Thyroid gland (tissue), 4 donors: ENCODE data around the gene CNTFR. TPM values are rescaled to one million over a fixed set of nuclear protein-coding genes. Genes with fewer than 3 reads are reported as not detected.

ENCODE experiments used
- DNase-seq, 2 donors: peaks; one replicate each; pipeline ENCODE4 v3.0.0-alpha.2; 2019
- H3K27ac ChIP-seq, 3 donors: fragments of 200-600 bp; sonication (generic); 1 replicate in 2 of 3; 2 replicates in 1 of 3; pipeline ENCODE4 v1.5.1; 2016 to 2019; ENCODE audit warnings: mild to moderate bottlenecking in 1 of 3, moderate library complexity in 1 of 3
- H3K27me3 ChIP-seq: fragments of 200-600 bp; sonication (generic); one replicate; pipeline ENCODE4 v1.5.1; 2019
- H3K36me3 ChIP-seq, 2 donors: fragments of 200-600 bp; sonication (generic); one replicate each; pipeline ENCODE4 v1.5.1; 2016 to 2019
- H3K4me1 ChIP-seq, 2 donors: fragments of 200-600 bp; sonication (generic); one replicate each; pipeline ENCODE4 v1.5.1; 2017 to 2019
- H3K4me3 ChIP-seq, 3 donors: fragments of 200-600 bp; sonication (generic); replicated peaks in 1 of 3; 1 replicate in 2 of 3; 2 replicates in 1 of 3; pipeline ENCODE4 v1.5.1; 2016; ENCODE audit warnings: mild to moderate bottlenecking in 1 of 3
- H3K9me3 ChIP-seq: fragments of 200-600 bp; sonication (generic); one replicate; pipeline ENCODE4 v1.5.1; 2017
- POLR2A ChIP-seq, 2 donors: fragments of 450-650 bp; IDR thresholded peaks; one replicate each; pipeline ENCODE4 v1.6.1; 2017; ENCODE audit warnings: antibody characterized with exemption in 2 of 2, mild to moderate bottlenecking in 2 of 2, moderate library complexity in 1 of 2
- WGBS, 2 donors: methylation state at CpG; one replicate each; pipeline ENCODE4 v1.1.5; 2017; 5-methylcytosine and 5-hydroxymethylcytosine counted together
- intact Hi-C: fragments of 100-400 bp; cut with DNase I; formaldehyde crosslinking; loops from one replicate; pipeline ENCODE4 v1.15.1; 2023
- total RNA-seq, 4 donors: library from RNA; depleted of rRNA; stranded (reverse); fragments of >200 nt; gene quantifications; one replicate each; pipeline ENCODE4 v1.2.3, GENCODE V29; 2016
- TF ChIP-seq, protein P1 (sequence below), 6 experiments: fragments of 200-600 bp in 3 of 6; fragments of 450-650 bp in 3 of 6; sonication (generic) in 3 of 6; IDR thresholded peaks; one replicate each; pipeline ENCODE4 v1.5.1; 2016 to 2019; ENCODE audit warnings: antibody characterized with exemption in 6 of 6, mild to moderate bottlenecking in 2 of 6, inconsistent platforms in 1 of 6, moderate library complexity in 1 of 6

CNTFR gene
- total RNA-seq, 4 donors from 2014 or later: 8.6 to 17.3 (median 14.1) TPM

GRCh38 chr9:34575241-34575640, 14.3 kb downstream of the CNTFR start:
- H3K4me3 ChIP-seq: no peak overlapping the region
- intact Hi-C loops: no loop called here
- H3K27me3 ChIP-seq: peaks cover 7% of the 10 kb centered on the region
- DNase-seq: no peak
- H3K36me3 ChIP-seq: no peaks in the 10 kb centered on the region
- WGBS, 2 donors: 62 to 75% methylated on average over 8 of the region's 8 CpGs
- no peaks in the 10 kb centered on the region for H3K9me3 ChIP-seq
- TF ChIP-seq, protein P1, sequence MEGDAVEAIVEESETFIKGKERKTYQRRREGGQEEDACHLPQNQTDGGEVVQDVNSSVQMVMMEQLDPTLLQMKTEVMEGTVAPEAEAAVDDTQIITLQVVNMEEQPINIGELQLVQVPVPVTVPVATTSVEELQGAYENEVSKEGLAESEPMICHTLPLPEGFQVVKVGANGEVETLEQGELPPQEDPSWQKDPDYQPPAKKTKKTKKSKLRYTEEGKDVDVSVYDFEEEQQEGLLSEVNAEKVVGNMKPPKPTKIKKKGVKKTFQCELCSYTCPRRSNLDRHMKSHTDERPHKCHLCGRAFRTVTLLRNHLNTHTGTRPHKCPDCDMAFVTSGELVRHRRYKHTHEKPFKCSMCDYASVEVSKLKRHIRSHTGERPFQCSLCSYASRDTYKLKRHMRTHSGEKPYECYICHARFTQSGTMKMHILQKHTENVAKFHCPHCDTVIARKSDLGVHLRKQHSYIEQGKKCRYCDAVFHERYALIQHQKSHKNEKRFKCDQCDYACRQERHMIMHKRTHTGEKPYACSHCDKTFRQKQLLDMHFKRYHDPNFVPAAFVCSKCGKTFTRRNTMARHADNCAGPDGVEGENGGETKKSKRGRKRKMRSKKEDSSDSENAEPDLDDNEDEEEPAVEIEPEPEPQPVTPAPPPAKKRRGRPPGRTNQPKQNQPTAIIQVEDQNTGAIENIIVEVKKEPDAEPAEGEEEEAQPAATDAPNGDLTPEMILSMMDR (IDR thresholded peaks at IDR 0.05): no peak
- no peak for TF ChIP-seq POLR2A (IDR thresholded peaks at IDR 0.05)
- H3K27ac ChIP-seq: no peak overlapping the region
- H3K4me1 ChIP-seq: peaks cover 0 to 13% of the 10 kb centered on the region in 2 donors

GRCh38 chr9:34574571-34574970, 15.0 kb downstream of the CNTFR start:
- H3K4me1 ChIP-seq: peaks cover 0 to 13% of the 10 kb centered on the region in 2 donors
- peaks cover 3% of the 10 kb centered on the region for H3K27me3 ChIP-seq

GRCh38 chr9:34573599-34574325, 15.8 kb downstream of the CNTFR start:
- Histone ChIP-seq H3K27me3 (peaks cover 3% of the 10 kb centered on the region), H3K4me3 (no peak overlapping the region), H3K36me3 (no peaks in the 10 kb centered on the region), H3K4me1 (peaks cover 0 to 13% of the 10 kb centered on the region in 2 donors), H3K9me3 (no peaks in the 10 kb centered on the region), H3K27ac (no peak overlapping the region)
- no peak for DNase-seq
- intact Hi-C loops: no loop called here
- WGBS, 2 donors: 85 to 86% methylated on average over 13 to 17 of the region's 17 CpGs
- TF ChIP-seq, protein P1 (IDR thresholded peaks at IDR 0.05): no peak
- TF ChIP-seq POLR2A (IDR thresholded peaks at IDR 0.05): no peak

More at GRCh38 chr9:34574571-34574970, 15.0 kb downstream of the CNTFR start:
- Histone ChIP-seq H3K9me3 (no peaks in the 10 kb centered on the region), H3K36me3 (no peaks in the 10 kb centered on the region), H3K27ac (no peak overlapping the region), H3K4me3 (no peak overlapping the region)
- WGBS, 2 donors: 91 to 96% methylated on average over 10 to 12 of the region's 12 CpGs
- intact Hi-C loops: no loop called here
- TF ChIP-seq, protein P1 (IDR thresholded peaks at IDR 0.05): no peak
- no peak for TF ChIP-seq POLR2A (IDR thresholded peaks at IDR 0.05)
- DNase-seq: no peak

DNA sequence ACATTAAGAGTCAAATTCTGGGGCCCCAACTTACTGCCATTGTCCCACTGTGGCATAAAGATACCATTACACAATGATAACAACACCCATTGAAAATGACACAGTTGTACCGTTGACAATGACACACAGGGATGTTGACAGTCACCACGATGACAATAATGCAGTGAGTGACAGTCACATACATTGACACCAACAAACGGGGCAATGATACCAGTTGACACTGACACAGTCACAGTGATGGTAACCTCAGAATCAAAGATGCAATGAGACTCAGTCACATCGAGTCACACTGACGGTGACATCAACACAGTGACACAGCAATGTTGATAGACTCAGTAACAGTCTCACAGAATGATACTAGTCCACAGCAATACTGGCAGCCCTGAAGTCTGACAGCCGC, 16.9 kb downstream of the CNTFR start:
- 93 to 96% methylated on average over 6 of the region's 6 CpGs for WGBS, 2 donors
- no peaks in the 10 kb centered on the region for H3K27me3 ChIP-seq
- no peak for DNase-seq
- no peak overlapping the region for H3K4me3 ChIP-seq
- H3K27ac ChIP-seq: no peak overlapping the region
- H3K36me3 ChIP-seq: no peaks in the 10 kb centered on the region
- H3K9me3 ChIP-seq: no peaks in the 10 kb centered on the region
- TF ChIP-seq, protein P1 (IDR thresholded peaks at IDR 0.05): no peak
- TF ChIP-seq POLR2A (IDR thresholded peaks at IDR 0.05): no peak
- intact Hi-C loops: no loop called here
- peaks cover 0 to 4% of the 10 kb centered on the region in 2 donors for H3K4me1 ChIP-seq

DNA sequence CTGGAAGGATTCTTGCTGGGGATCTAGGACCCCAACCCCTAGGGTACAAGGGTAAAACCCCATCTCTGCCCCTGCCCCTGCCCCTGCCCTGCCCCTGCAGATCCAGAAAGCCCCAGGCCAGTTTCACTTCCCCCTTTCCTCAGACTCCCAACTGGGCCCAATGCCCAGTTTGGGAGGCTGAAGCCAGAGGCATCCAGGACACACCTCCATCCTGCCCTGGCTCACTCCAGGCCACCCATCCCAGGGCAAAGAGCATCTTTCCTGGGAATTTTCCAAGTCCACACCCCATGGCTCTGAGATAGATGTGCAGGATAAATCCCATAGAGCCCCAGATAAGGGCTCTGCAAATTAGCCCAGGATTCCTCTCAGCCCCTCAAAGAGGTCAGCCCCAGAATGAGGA, 17.4 kb downstream of the CNTFR start:
- H3K36me3 ChIP-seq: no peaks in the 10 kb centered on the region
- H3K4me3 ChIP-seq: no peak overlapping the region
- no peaks in the 10 kb centered on the region for H3K27me3 ChIP-seq
- no peak for TF ChIP-seq POLR2A (IDR thresholded peaks at IDR 0.05)
- TF ChIP-seq, protein P1 (IDR thresholded peaks at IDR 0.05): no peak
- intact Hi-C loops: no loop called here
- no peaks in the 10 kb centered on the region for H3K9me3 ChIP-seq
- no peak overlapping the region for H3K27ac ChIP-seq
- H3K4me1 ChIP-seq: peaks cover 0 to 4% of the 10 kb centered on the region in 2 donors
- no peak for DNase-seq
